Suprapubic skin (tissue), 4 donors: Measurements from ENCODE around the gene LPP. TPM values are rescaled to one million over a fixed set of nuclear protein-coding genes. Genes with fewer than 3 reads are reported as not detected.
A peak's percentile ranks its signal among the peaks of the same experiment; 100 is the strongest.

Experiments
- DNase-seq, 2 donors: peaks; one replicate each; pipeline ENCODE4 v3.0.0-alpha.2; 2019; ENCODE audit warnings: low spot score in 2 of 2
- H3K27ac ChIP-seq: fragments of 200-600 bp; sonication (generic); one replicate; pipeline ENCODE4 v1.5.1; 2019
- H3K27me3 ChIP-seq: fragments of 200-600 bp; sonication (generic); one replicate; pipeline ENCODE4 v1.5.1; 2019
- H3K36me3 ChIP-seq: fragments of 200-600 bp; sonication (generic); one replicate; pipeline ENCODE4 v1.5.1; 2019
- H3K4me1 ChIP-seq: fragments of 200-600 bp; sonication (generic); one replicate; pipeline ENCODE4 v1.5.1; 2019
- H3K4me3 ChIP-seq: fragments of 200-600 bp; sonication (generic); one replicate; pipeline ENCODE4 v1.5.1; 2019; ENCODE audit warnings: mild to moderate bottlenecking
- H3K9me3 ChIP-seq: fragments of 200-600 bp; sonication (generic); one replicate; pipeline ENCODE4 v1.5.1; 2019
- EP300 ChIP-seq: sonication (generic); formaldehyde crosslinking; IDR thresholded peaks from one replicate; pipeline ENCODE4 v1.6.1; 2017; ENCODE audit warnings: antibody characterized with exemption
- POLR2A ChIP-seq, 2 donors: fragments of 450-650 bp; IDR thresholded peaks; one replicate each; pipeline ENCODE4 v1.6.1; 2017; ENCODE audit warnings: antibody characterized with exemption in 2 of 2, mild to moderate bottlenecking in 2 of 2, moderate library complexity in 2 of 2
- POLR2AphosphoS5 ChIP-seq, 3 donors: sonication (generic); formaldehyde crosslinking; IDR thresholded peaks; one replicate each; pipeline ENCODE4 v1.6.1; 2017; ENCODE audit warnings: antibody characterized with exemption in 3 of 3
- WGBS: methylation state at CpG from one replicate; pipeline ENCODE4 v1.1.5; 2018; 5-methylcytosine and 5-hydroxymethylcytosine counted together
- total RNA-seq, 4 donors: library from RNA; depleted of rRNA; stranded (reverse); fragments of >200 nt; gene quantifications; one replicate each; pipeline ENCODE4 v1.1.0, GENCODE V29; 2016
- TF ChIP-seq, protein P1 (sequence below), 2 donors: fragments of 200-600 bp in 1 of 2; fragments of 450-650 bp in 1 of 2; sonication (generic) in 1 of 2; IDR thresholded peaks; one replicate each; pipeline ENCODE4 v1.5.1; 2016 to 2019; ENCODE audit warnings: antibody characterized with exemption in 2 of 2, mild to moderate bottlenecking in 1 of 2, moderate library complexity in 1 of 2

The LPP gene
- total RNA-seq, 4 donors from 2014 or later = 56.8 to 127 (median 84.2) TPM

GRCh38 chr3:188689101-188689574, 535.2 kb downstream of the LPP start:
- WGBS = 38% methylated on average over 2 of the region's 2 CpGs
- Histone ChIP-seq H3K27ac (peak overlapping the region; percentile 67), H3K36me3 (no peaks in the 10 kb centered on the region), H3K4me1 (peaks cover 16% of the 10 kb centered on the region), H3K27me3 (no peaks in the 10 kb centered on the region), H3K4me3 (no peak overlapping the region), H3K9me3 (no peaks in the 10 kb centered on the region)
- peak in 2 of 3 donors; percentile 37 to 82 for TF ChIP-seq POLR2AphosphoS5 (IDR thresholded peaks at IDR 0.05)
- no peak for TF ChIP-seq EP300
- DNase-seq = peak; percentile 69 to 77

DNA sequence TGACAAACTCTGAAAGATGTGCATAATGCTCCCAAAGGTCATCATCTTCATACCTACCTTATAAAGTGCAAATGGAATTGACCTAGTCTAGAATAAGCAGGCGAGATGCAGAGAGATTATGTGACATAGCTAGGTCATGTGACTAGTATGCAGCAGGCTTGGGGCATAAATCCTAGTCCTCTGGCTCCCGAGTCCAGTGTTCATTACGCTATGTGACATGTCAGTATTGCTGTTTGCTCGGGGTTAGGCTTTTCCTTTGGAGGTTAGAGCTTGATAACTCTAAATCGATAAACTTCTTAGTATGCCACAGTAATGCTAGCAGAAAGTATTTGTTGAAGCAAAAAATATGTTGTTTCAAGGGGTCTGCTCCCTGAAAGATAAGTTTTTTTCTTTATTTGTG, 536.1 kb downstream of the LPP start:
- Histone ChIP-seq H3K36me3 (no peaks in the 10 kb centered on the region), H3K9me3 (no peaks in the 10 kb centered on the region), H3K4me3 (no peak overlapping the region), H3K4me1 (peaks cover 16% of the 10 kb centered on the region), H3K27me3 (no peaks in the 10 kb centered on the region), H3K27ac (no peak overlapping the region)
- DNase-seq = no peak
- TF ChIP-seq POLR2A (IDR thresholded peaks at IDR 0.05) (no peak), POLR2AphosphoS5 (IDR thresholded peaks at IDR 0.05) (no peak), EP300 (no peak)
- TF ChIP-seq, protein P1, sequence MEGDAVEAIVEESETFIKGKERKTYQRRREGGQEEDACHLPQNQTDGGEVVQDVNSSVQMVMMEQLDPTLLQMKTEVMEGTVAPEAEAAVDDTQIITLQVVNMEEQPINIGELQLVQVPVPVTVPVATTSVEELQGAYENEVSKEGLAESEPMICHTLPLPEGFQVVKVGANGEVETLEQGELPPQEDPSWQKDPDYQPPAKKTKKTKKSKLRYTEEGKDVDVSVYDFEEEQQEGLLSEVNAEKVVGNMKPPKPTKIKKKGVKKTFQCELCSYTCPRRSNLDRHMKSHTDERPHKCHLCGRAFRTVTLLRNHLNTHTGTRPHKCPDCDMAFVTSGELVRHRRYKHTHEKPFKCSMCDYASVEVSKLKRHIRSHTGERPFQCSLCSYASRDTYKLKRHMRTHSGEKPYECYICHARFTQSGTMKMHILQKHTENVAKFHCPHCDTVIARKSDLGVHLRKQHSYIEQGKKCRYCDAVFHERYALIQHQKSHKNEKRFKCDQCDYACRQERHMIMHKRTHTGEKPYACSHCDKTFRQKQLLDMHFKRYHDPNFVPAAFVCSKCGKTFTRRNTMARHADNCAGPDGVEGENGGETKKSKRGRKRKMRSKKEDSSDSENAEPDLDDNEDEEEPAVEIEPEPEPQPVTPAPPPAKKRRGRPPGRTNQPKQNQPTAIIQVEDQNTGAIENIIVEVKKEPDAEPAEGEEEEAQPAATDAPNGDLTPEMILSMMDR (IDR thresholded peaks at IDR 0.05) = no peak
- 97% methylated on average over 5 of the region's 5 CpGs for WGBS

- no peak for TF ChIP-seq POLR2A (IDR thresholded peaks at IDR 0.05)
- TF ChIP-seq EP300 = no peak
- TF ChIP-seq, protein P1 (IDR thresholded peaks at IDR 0.05) = no peak
- no peak for TF ChIP-seq POLR2AphosphoS5 (IDR thresholded peaks at IDR 0.05)
- Histone ChIP-seq H3K4me3 (no peak overlapping the region), H3K36me3 (no peaks in the 10 kb centered on the region), H3K27ac (no peak overlapping the region), H3K4me1 (peaks cover 16% of the 10 kb centered on the region), H3K27me3 (no peaks in the 10 kb centered on the region), H3K9me3 (no peaks in the 10 kb centered on the region)
- no peak for DNase-seq
- 97% methylated on average over 1 of the region's 1 CpG for WGBS
Observed at GRCh38 chr3:188691004-188691403, 537.0 kb downstream of the LPP start.

GRCh38 chr3:188691665-188692064, 537.7 kb downstream of the LPP start:
- no peak for DNase-seq
- Histone ChIP-seq H3K4me3 (no peak overlapping the region), H3K9me3 (no peaks in the 10 kb centered on the region), H3K36me3 (no peaks in the 10 kb centered on the region), H3K4me1 (peaks cover 16% of the 10 kb centered on the region), H3K27ac (no peak overlapping the region), H3K27me3 (no peaks in the 10 kb centered on the region)
- TF ChIP-seq, protein P1 (IDR thresholded peaks at IDR 0.05) = no peak
- TF ChIP-seq EP300 (no peak), POLR2A (IDR thresholded peaks at IDR 0.05) (no peak), POLR2AphosphoS5 (IDR thresholded peaks at IDR 0.05) (no peak)
- 100% methylated on average over 1 of the region's 1 CpG for WGBS

GRCh38 chr3:188692700-188693099, 538.7 kb downstream of the LPP start:
- TF ChIP-seq POLR2A (IDR thresholded peaks at IDR 0.05) = no peak
- Histone ChIP-seq H3K27me3 (no peaks in the 10 kb centered on the region), H3K9me3 (no peaks in the 10 kb centered on the region), H3K36me3 (no peaks in the 10 kb centered on the region), H3K4me3 (no peak overlapping the region), H3K4me1 (peaks cover 16% of the 10 kb centered on the region), H3K27ac (no peak overlapping the region)
- WGBS = 96% methylated on average over 2 of the region's 2 CpGs
- no peak for DNase-seq

GRCh38 chr3:188693435-188693834, 539.5 kb downstream of the LPP start:
- TF ChIP-seq EP300 (no peak), POLR2A (IDR thresholded peaks at IDR 0.05) (no peak), POLR2AphosphoS5 (IDR thresholded peaks at IDR 0.05) (no peak)
- TF ChIP-seq, protein P1 (IDR thresholded peaks at IDR 0.05) = no peak
- Histone ChIP-seq H3K27ac (no peak overlapping the region), H3K27me3 (no peaks in the 10 kb centered on the region), H3K4me1 (peaks cover 16% of the 10 kb centered on the region), H3K4me3 (no peak overlapping the region), H3K36me3 (no peaks in the 10 kb centered on the region), H3K9me3 (no peaks in the 10 kb centered on the region)
- WGBS = 84% methylated on average over 7 of the region's 7 CpGs
- no peak for DNase-seq
